GM12865 (cell line): Measurements from ENCODE around the gene SEL1L2.
A peak's percentile ranks its signal among the peaks of the same experiment; 100 is the strongest.

Experiments used
- DNase-seq: peaks from one replicate; pipeline ENCODE4 v3.0.0; 2010; ENCODE audit warnings: low read depth
- H3K4me3 ChIP-seq: 2 replicates; pipeline ENCODE4 v1.5.1; 2011; ENCODE audit warnings: mild to moderate bottlenecking, low read depth, low read length, control low read depth
- TF ChIP-seq, protein P1 (sequence below): IDR thresholded peaks from 2 replicates; pipeline ENCODE4 v1.5.1; 2011; ENCODE audit warnings: low read length, control low read depth, low read depth, inconsistent platforms; ENCODE audit not compliant: insufficient read depth; ENCODE audit errors: missing control alignments

Gene SEL1L2

DNA sequence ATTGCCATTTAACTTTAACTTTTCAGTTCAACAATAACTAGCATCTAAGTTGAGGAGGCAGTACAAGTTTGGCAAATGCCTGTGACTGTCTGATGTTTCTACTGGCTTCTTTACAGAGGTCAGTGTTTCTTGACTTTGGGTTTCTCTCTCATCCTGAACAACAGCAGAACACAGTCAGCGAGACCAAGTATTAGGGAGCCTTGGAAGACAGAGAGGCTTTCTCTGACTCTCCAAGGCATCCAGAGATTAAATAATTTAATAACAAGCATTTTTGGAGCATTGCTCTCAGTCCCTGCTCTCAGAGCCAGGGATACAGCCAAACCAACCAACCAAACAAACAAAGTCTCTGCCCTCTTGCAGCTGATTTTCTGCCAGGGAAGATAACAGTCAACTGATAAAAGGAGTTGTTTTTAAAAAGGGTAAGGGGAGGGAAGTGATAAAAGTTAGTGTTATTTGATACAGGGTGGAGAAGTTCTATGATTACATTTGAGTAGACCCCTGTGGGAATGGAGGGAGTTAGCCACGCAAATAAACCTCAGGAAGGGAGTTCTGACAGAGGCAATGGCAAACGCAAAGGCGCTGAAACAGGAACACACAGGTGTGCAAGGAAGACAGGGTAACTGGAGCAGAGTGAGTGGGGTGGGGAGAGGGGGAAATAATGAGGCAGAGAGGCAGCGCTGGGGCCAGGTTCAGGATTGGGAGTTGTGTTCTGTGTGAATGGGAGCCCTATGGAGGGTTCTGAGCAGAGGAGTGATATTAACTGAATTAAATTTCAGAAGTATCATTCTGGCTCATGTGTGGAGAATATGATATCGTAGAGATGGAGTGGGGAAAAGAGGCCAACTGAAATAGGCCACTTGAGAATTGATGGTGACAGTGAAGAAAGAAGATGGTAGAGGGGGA, 55.2 kb downstream of the SEL1L2 start:
- no peak for DNase-seq
- no peak overlapping the region for H3K4me3 ChIP-seq
- TF ChIP-seq, protein P1, sequence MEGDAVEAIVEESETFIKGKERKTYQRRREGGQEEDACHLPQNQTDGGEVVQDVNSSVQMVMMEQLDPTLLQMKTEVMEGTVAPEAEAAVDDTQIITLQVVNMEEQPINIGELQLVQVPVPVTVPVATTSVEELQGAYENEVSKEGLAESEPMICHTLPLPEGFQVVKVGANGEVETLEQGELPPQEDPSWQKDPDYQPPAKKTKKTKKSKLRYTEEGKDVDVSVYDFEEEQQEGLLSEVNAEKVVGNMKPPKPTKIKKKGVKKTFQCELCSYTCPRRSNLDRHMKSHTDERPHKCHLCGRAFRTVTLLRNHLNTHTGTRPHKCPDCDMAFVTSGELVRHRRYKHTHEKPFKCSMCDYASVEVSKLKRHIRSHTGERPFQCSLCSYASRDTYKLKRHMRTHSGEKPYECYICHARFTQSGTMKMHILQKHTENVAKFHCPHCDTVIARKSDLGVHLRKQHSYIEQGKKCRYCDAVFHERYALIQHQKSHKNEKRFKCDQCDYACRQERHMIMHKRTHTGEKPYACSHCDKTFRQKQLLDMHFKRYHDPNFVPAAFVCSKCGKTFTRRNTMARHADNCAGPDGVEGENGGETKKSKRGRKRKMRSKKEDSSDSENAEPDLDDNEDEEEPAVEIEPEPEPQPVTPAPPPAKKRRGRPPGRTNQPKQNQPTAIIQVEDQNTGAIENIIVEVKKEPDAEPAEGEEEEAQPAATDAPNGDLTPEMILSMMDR: no peak

DNA sequence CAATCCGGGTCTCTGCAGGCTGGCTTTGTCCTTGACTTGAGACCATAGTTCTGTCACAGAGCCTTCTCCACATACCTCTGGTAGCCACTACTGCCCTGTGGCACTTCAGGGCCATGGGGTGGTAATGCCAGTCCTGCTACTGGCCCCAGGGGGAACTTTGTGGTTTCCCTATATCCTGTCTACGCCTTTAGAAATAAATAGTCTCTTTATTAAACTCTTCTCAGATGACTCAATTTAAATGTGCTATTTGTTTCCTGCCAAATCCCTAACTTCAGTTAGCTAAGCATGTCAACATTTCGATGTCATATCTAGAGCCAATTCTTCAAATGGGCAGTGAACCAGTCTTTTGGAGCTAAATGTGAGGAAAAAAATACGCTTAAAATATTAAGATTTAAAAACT, 60.1 kb downstream of the SEL1L2 start:
- TF ChIP-seq, protein P1: no peak
- peak; percentile 8 for DNase-seq
- H3K4me3 ChIP-seq: no peak overlapping the region

DNA sequence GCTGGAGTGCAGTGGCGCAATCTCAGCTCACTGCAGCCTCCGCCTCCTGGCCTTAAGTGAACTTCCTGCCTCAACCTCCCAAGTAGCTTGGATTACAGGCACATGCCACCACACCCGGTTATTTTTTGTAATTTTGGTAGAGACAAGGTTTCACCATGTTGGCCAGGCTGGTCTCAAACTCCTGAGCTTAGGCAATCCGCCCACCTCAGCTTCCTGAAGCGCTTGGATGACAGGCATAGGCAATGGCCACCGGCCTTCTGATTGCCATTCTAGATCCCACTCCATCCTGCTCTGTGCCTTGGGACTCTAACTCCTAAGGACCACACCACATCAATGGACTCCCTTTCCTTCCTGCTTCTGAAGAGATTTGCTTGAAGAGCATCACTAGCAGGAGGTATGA, 60.6 kb downstream of the SEL1L2 start:
- H3K4me3 ChIP-seq: no peak overlapping the region
- no peak for DNase-seq

DNA sequence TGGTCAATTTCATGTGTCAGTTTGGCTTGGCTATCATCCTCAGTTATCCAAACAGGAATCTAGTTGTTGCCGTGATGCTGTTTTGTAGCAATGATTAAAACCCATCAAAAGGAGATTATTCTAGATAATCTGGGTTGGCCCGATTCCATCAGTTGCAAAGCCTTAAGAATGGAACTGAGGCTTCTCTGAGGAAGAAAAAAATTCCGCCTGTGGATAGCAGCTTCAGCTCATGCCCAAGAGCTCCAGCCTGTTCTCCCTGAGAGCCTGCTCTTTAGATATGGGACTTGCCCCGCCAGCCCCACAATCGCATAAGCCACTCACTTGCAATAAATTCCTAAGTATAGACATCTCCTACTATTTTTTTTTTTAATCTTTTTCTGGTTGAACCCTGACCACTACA, 61.5 kb downstream of the SEL1L2 start:
- TF ChIP-seq, protein P1: no peak
- no peak for DNase-seq
- H3K4me3 ChIP-seq: no peak overlapping the region

More for the DNA sequence above, 60.6 kb downstream of the SEL1L2 start:
- TF ChIP-seq, protein P1: no peak

DNA sequence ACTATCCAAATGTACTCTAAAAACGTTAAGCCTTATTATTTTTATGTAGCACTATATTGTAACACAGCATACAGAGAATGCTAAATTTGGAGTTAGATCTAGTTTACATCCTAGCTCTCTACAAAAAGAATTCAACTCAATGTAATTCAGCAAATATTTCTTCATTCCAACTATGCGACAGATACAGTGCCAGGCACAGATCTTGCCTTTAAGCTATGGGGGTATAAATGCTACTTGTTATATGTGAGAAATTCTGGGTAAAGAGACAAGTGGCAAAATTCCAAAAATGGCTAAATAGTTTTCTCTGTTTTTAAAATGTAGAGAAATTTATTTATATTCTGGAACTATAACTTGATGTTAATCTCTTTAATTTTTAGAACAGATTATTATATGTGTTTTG, 63.2 kb downstream of the SEL1L2 start:
- TF ChIP-seq, protein P1: no peak
- no peak overlapping the region for H3K4me3 ChIP-seq
- DNase-seq: no peak

DNA sequence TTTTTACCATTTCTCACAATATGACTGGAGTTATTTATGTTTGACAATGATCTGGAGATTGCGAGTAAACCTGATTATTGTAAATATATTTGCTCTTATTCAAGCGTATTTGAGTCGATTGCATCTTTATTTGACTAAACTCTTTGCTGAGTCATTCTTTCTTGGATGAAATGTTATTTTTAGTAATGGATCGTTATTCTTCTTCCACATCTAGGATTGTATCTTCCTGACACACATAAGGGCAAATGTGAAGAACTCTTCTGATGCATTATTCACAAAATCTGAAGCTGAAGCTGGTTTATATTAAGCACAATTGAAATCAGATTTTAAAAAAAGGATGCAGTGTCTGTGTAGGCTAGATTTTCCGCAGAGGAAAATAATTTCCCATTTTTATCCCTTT, 68.2 kb downstream of the SEL1L2 start:
- DNase-seq: no peak
- H3K4me3 ChIP-seq: no peak overlapping the region
- TF ChIP-seq, protein P1: no peak
